HG03571 (cell line): ENCODE measurements around the gene GYPC.

Source experiments
- ATAC-seq: cut with Tn5 transposase; IDR thresholded peaks from one replicate; pipeline ENCODE4 v1.9.1; 2021; ENCODE audit not compliant: unreplicated experiment

Gene GYPC

GRCh38 chr2:126649101-126649500 lies 6.9 kb upstream of the GYPC start:
- no peak for ATAC-seq

- no peak for ATAC-seq
These were observed 5.0 kb upstream of the GYPC start for GRCh38 chr2:126650994-126651393.

- ATAC-seq: no peak
These were observed 3.6 kb upstream of the GYPC start for GRCh38 chr2:126652323-126652891.

- ATAC-seq: no peak
These were observed 2.8 kb upstream of the GYPC start for GRCh38 chr2:126653109-126653508.

- ATAC-seq: no peak
These were observed 2.2 kb upstream of the GYPC start for GRCh38 chr2:126653761-126654160.

GRCh38 chr2:126655051-126655450 lies 907 bp upstream of the GYPC start:
- no peak for ATAC-seq

GRCh38 chr2:126656431-126657147 lies 631 bp downstream of the GYPC start:
- peak; percentile 21 for ATAC-seq

GRCh38 chr2:126657148-126657635 lies 1.2 kb downstream of the GYPC start:
- peak; percentile 6 for ATAC-seq

GRCh38 chr2:126657636-126658318 lies 1.8 kb downstream of the GYPC start:
- ATAC-seq: peak; percentile 73

- peak; percentile 0 for ATAC-seq
These were observed 2.5 kb downstream of the GYPC start for GRCh38 chr2:126658319-126658904.

- peak; percentile 45 for ATAC-seq
These were observed 3.1 kb downstream of the GYPC start for GRCh38 chr2:126658905-126659561.

- no peak for ATAC-seq
These were observed 3.9 kb downstream of the GYPC start for GRCh38 chr2:126659562-126660467.

GRCh38 chr2:126660971-126661370 lies 5.0 kb downstream of the GYPC start:
- no peak for ATAC-seq

GRCh38 chr2:126661702-126662500 lies 5.9 kb downstream of the GYPC start:
- no peak for ATAC-seq

- no peak for ATAC-seq
These were observed 6.7 kb downstream of the GYPC start for GRCh38 chr2:126662621-126663020.

GRCh38 chr2:126663184-126663963 lies 7.4 kb downstream of the GYPC start:
- ATAC-seq: no peak

GRCh38 chr2:126664234-126664633 lies 8.3 kb downstream of the GYPC start:
- ATAC-seq: peak; percentile 70

GRCh38 chr2:126664639-126665038 lies 8.7 kb downstream of the GYPC start:
- peak; percentile 23 for ATAC-seq

GRCh38 chr2:126665483-126665882 lies 9.5 kb downstream of the GYPC start:
- ATAC-seq: no peak
